SK-N-MC (cell line): ENCODE results near the gene ICOS.
"Not testable (repeated sequence)": the region's sequence is repeated elsewhere in the genome, so short reads cannot be mapped to it uniquely, and the experiment has no call there.

Source experiments
- DNase-seq: peaks from one replicate; pipeline ENCODE4 v3.0.0-alpha.2; 2011; ENCODE audit warnings: low read depth, low spot score
- H3K27ac ChIP-seq: fragments of 200-600 bp; sonication (generic); 2 replicates; pipeline ENCODE4 v1.5.1; 2016; ENCODE audit warnings: mixed run types
- H3K36me3 ChIP-seq: fragments of 200-600 bp; sonication (generic); 2 replicates; pipeline ENCODE4 v1.6.1; 2017; ENCODE audit warnings: antibody characterized with exemption, low read length, mixed read lengths; ENCODE audit not compliant: insufficient read depth
- H3K4me3 ChIP-seq: fragments of 200-600 bp; sonication (generic); 2 replicates; pipeline ENCODE4 v1.5.1; 2016
- H3K9ac ChIP-seq: fragments of 200-600 bp; sonication (generic); 2 replicates; pipeline ENCODE4 v1.8.0; 2017; ENCODE audit warnings: mixed run types, mixed read lengths; ENCODE audit not compliant: insufficient read length
- H3K9me3 ChIP-seq: fragments of 200-600 bp; sonication (generic); 2 replicates; pipeline ENCODE4 v1.6.1; 2017; ENCODE audit warnings: low read depth, mild to moderate bottlenecking, antibody characterized with exemption, low read length, moderate library complexity, mixed read lengths
- EZH2 ChIP-seq: fragments of 200-600 bp; sonication (generic); IDR thresholded peaks from one replicate; pipeline ENCODE4 v1.6.1; 2017; ENCODE audit warnings: antibody characterized with exemption
- FOXP2 ChIP-seq: optimal IDR thresholded peaks from 2 replicates; pipeline ENCODE3; 2011; ENCODE audit warnings: mild to moderate bottlenecking, moderate library complexity; ENCODE audit not compliant: insufficient read depth; ENCODE audit errors: extremely low read length, control extremely low read depth
- POLR2AphosphoS5 ChIP-seq: IDR thresholded peaks from 2 replicates; pipeline ENCODE4 v1.6.1; 2012; ENCODE audit warnings: mild to moderate bottlenecking, low read depth, low read length, borderline replicate concordance

ICOS gene

GRCh38 chr2:203949228-203949627, 12.7 kb downstream of the ICOS start:
- Histone ChIP-seq H3K9me3 (no peaks in the 10 kb centered on the region; the same call in 1 of the 2 replicates), H3K27ac (no peak overlapping the region), H3K36me3 (no peaks in the 10 kb centered on the region), H3K9ac (no peak overlapping the region), H3K4me3 (no peak overlapping the region)
- TF ChIP-seq EZH2 (no peak), FOXP2 (no peak), POLR2AphosphoS5 (no peak)
- no peak for DNase-seq

- Histone ChIP-seq H3K4me3 (no peak overlapping the region), H3K9me3 (no peaks in the 10 kb centered on the region; the same call in 1 of the 2 replicates), H3K9ac (no peak overlapping the region), H3K36me3 (no peaks in the 10 kb centered on the region), H3K27ac (no peak overlapping the region)
- no peak for DNase-seq
- TF ChIP-seq FOXP2, result no peak
Observed at GRCh38 chr2:203951366-203951902, 14.9 kb downstream of the ICOS start.

GRCh38 chr2:203959265-203959664, 22.7 kb downstream of the ICOS start:
- TF ChIP-seq POLR2AphosphoS5 (no peak), FOXP2 (no peak), EZH2 (no peak)
- no peak for DNase-seq
- H3K36me3 ChIP-seq, result no peaks in the 10 kb centered on the region

GRCh38 chr2:203959672-203960071, 23.1 kb downstream of the ICOS start:
- H3K27ac ChIP-seq, result no peak overlapping the region
- DNase-seq, result no peak
- H3K36me3 ChIP-seq, result no peaks in the 10 kb centered on the region
- no peaks in the 10 kb centered on the region for H3K9me3 ChIP-seq
- TF ChIP-seq FOXP2 (no peak), EZH2 (no peak), POLR2AphosphoS5 (no peak)
- H3K9ac ChIP-seq, result no peak overlapping the region
- H3K4me3 ChIP-seq, result no peak overlapping the region

More at GRCh38 chr2:203959265-203959664, 22.7 kb downstream of the ICOS start:
- Histone ChIP-seq H3K9me3 (no peaks in the 10 kb centered on the region), H3K27ac (no peak overlapping the region), H3K4me3 (no peak overlapping the region), H3K9ac (no peak overlapping the region)

- no peaks in the 10 kb centered on the region for H3K9me3 ChIP-seq
- H3K36me3 ChIP-seq, result no peaks in the 10 kb centered on the region
- H3K27ac ChIP-seq, result no peak overlapping the region
- no peak overlapping the region for H3K9ac ChIP-seq
- DNase-seq, result no peak
- no peak for TF ChIP-seq POLR2AphosphoS5
- TF ChIP-seq EZH2, result no peak
- no peak for TF ChIP-seq FOXP2
- H3K4me3 ChIP-seq, result no peak overlapping the region
Observed at GRCh38 chr2:203960811-203961210, 24.2 kb downstream of the ICOS start.

- not testable (repeated sequence) for H3K36me3 ChIP-seq, H3K9me3 ChIP-seq, DNase-seq, H3K27ac ChIP-seq, H3K4me3 ChIP-seq, H3K9ac ChIP-seq
Observed at GRCh38 chr2:203965190-203965589, 28.6 kb downstream of the ICOS start.

GRCh38 chr2:203971251-203971650, 34.7 kb downstream of the ICOS start:
- no peak overlapping the region for H3K27ac ChIP-seq
- H3K36me3 ChIP-seq, result no peaks in the 10 kb centered on the region
- H3K9ac ChIP-seq, result no peak overlapping the region
- H3K9me3 ChIP-seq, result no peaks in the 10 kb centered on the region
- no peak for DNase-seq
- no peak for TF ChIP-seq POLR2AphosphoS5
- no peak overlapping the region for H3K4me3 ChIP-seq

- Histone ChIP-seq H3K9ac (no peak overlapping the region), H3K4me3 (no peak overlapping the region), H3K27ac (no peak overlapping the region), H3K9me3 (no peaks in the 10 kb centered on the region), H3K36me3 (no peaks in the 10 kb centered on the region)
- TF ChIP-seq FOXP2, result no peak
- TF ChIP-seq EZH2, result no peak
- no peak for TF ChIP-seq POLR2AphosphoS5
- no peak for DNase-seq
Observed at GRCh38 chr2:203972066-203972465, 35.5 kb downstream of the ICOS start.

GRCh38 chr2:203973000-203973399, 36.4 kb downstream of the ICOS start:
- Histone ChIP-seq H3K9ac (no peak overlapping the region), H3K4me3 (no peak overlapping the region)
- TF ChIP-seq FOXP2 (no peak), EZH2 (no peak), POLR2AphosphoS5 (no peak)

More at GRCh38 chr2:203973000-203973399, 36.4 kb downstream of the ICOS start:
- no peak overlapping the region for H3K27ac ChIP-seq
- H3K36me3 ChIP-seq, result no peaks in the 10 kb centered on the region
- no peak for DNase-seq
- no peaks in the 10 kb centered on the region for H3K9me3 ChIP-seq
